Raji (cell line): ENCODE measurements around the gene HLCS.

Experiments
- POLR2A ChIP-seq: IDR thresholded peaks from 2 replicates; pipeline ENCODE4 v1.6.1; 2011; ENCODE audit warnings: low read depth, low read length, control low read depth; ENCODE audit not compliant: insufficient read depth

Gene HLCS

DNA sequence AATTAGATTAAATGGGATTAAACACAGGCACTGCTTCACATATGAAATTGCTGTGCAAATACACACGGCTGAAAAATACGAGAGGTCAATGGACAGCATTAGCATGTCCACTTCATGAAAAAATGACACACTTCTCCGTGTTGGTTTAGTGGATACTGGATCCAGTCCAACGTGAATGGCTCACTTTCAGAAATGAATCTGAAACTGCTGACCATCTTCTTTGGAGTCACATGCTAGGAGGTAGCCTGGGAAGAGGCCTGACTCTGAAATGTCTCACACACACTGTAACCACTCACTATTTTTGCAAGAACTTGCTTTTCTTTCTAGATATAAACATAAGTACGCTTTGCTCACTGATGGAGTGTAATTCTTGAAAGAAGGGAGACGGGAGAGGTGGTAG lies 127.3 kb downstream of the HLCS start:
- no peak for TF ChIP-seq POLR2A

DNA sequence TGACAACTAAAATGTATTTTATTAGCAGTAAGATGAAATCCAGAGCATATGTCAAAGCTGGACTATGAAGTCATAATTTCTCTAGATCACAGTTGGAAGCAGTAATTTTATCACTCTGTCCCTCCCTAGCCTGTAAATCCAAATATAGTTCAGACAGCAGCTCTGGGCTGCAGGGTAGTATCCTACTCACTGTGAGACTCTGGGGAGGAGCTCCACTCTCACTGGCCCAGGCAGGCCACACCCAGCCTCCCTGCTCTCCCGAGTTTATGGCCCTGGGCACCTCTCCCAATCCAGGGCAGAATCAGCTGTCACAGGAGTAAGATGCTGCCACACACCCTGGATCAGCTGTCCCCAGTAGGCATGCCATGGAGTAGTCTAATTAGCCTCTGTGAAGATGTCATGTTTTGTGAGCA lies 131.1 kb downstream of the HLCS start:
- no peak for TF ChIP-seq POLR2A

DNA sequence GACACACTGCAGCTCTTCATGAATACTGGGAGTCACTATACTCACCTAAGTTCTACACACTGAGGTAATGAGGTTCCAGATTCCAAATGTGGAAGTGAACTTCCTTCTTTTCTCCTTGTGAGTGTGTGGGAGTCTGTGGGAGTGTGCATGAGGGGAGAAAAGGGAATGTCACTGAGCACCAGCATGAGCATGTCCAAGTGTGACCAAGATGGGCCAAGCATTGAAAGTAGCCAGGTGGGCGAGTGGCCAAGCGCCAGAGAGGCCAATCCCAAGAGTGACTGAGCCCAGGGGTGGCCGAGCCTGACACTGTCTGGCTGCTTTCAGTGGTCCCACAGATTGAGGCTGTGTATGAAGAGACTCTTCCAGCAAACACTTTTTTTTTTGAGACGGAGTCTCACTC lies 132.3 kb downstream of the HLCS start:
- no peak for TF ChIP-seq POLR2A

DNA sequence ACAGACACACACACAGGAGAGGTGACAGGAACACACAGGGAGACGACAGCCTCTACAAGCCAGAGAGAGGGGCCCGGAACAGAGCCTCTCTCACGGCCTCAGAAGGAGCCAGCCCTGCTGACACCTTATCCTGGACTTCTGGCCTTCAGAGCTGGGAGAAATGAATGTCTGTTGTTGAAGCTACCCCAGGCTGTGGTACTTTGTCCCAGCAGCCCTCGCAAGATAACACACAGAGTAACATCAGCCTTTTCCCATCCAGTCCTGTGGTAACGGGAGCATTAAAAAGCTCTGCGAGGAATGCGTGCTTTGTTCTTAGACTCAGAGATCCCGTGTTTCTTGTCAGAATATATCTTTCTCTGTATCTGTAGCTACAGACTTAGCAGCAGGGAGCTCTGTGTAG lies 136.4 kb downstream of the HLCS start:
- no peak for TF ChIP-seq POLR2A

DNA sequence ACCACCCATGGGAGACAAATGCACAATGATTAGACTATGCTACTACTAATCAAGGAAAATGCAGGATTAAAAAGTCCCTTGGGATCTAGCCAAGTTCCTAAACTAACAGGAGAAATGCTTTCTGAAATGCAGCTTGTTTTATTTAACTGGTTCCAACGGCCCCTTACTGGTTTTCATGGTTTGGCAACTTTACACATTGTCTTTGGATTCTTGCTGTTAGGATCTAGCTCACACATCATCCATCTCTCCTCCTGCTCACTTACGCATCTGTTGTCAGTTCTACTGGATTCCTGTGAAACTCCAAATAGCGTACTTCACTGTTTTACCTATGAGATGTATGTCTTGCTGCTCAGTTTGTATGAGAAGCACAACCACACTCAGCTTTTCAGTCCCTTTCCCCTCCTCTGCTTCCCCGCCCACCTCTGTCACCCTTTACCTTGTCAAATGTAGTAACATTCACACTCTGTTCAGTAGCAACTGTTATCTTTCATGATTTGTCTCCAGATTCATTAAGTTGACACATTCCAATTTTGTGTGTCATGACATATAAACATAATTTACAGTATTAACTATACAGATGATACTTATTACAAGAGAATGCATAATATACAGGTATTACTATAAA lies 137.5 kb downstream of the HLCS start:
- TF ChIP-seq POLR2A = no peak

DNA sequence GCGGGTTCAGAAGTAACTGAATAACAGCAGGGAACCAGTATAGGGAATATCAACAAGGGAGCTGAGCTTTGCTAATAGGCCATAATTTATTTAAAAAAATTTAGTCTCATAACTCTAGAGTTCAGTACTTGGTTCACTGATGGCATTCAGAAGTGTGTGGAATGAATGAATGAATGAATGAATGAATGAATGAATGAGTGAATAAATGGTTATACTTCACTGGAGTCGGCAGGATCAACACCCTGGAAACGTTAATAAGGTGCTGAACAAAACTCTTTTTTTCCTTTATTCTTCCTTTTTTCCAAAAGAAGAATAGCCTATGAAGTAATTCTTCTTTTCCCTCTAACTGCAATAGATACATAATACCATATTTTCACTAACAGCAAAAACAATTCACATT lies 138.3 kb downstream of the HLCS start:
- no peak for TF ChIP-seq POLR2A

DNA sequence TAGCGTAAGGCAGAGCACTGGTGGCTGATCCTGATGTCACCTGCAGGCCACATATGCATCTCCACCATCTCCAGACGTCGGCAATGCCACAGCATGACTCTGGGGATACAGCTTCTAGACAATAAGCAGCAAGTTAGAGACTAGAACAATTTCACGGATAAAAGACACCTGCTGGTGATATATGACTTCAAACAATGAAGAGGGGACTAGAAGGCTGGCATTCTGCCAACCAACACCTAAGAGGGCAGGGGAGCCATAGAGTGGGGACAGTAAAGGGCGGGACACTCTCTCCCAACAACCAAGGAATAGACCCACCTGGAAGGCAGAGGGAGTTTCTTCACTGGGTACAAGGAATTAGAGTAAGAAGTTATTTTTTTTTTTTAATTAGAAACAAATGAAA lies 140.8 kb downstream of the HLCS start:
- TF ChIP-seq POLR2A = no peak

DNA sequence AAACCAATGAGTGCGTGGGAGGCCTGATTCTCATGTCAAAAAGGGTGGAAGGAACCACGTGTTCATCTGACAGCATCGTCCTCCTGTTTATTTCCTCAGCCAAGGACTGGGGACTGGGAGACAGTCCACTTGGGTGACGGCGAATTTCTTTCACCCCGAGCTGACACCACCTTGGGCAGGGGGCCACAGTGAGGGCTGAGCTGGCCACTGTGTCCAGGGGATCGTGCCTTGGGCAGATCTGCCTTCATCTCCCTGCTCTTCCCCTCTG lies 145.5 kb downstream of the HLCS start:
- TF ChIP-seq POLR2A = no peak

DNA sequence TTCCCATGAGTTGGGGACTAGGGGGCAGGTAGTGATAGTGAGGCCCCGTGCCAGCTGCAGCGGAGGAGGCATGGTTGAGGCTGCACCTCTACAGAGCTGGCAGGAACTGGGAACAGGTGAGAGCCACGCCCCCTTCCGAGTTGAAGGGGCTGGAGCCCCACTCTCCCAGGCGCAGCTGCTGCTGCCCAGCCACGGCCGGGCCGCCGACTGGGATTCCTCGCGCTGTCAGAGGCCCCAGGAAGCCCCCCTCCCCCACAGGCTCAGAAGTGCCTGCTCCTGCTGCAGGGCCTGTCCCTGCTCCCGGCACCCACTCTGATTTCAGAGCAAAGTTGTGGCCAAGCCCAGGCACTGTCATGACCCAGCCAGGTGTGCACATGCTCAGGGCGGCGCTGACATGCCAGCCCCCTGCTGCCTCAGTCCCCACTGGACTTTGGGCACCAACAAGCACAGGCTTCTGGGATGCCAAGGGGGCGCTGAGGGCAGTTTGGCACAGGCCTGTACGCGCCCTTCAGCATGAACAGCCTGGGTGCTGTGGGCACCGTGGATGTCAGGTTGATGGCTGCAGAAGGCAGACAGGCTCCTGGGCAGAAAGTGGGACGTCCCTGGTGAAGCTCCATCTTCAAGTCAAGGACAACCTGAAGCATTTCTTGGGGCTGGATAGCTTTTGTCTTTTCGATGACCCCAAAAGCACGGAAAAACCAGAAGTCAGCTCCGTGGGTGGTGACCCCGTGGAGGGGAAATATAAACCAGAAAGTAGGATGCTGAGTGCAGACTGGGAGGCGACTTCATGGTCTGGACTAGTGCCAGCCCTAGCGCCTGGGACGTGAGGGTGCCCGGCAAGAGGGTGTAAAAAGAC lies 146.1 kb downstream of the HLCS start:
- TF ChIP-seq POLR2A = no peak

DNA sequence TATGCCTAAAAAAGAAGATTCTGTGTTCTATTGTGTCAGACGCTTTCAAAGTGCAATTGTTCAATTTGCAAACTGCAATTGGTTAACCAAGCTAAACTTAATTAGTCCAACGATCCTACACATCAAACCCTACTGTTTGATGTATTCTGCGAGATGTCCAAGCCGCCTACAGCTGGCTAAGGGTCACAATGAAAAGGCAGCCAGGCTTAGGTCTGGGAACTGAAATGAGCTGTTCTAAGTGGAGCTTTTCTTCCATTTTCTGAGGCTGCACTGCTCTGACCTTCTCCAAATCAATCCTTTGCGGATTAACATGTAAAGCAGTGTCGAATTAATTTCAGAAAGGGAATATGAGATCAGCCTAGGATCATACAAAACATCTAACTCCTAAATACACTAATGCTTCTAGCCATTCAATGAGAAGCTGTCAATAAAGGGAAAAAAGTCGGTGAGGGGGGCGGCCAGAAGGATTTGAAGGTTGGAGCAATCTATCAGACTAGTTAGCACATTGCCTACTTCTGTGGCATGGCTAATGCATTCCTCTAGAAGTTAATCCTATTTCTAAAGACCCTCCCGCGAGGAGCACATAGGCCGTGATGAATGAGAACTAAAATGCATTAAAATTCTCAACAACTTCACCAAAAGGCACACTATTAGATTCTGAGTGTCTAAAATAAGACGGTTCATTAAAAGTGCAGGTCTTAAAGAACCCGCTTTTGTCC lies 148.6 kb downstream of the HLCS start:
- no peak for TF ChIP-seq POLR2A

DNA sequence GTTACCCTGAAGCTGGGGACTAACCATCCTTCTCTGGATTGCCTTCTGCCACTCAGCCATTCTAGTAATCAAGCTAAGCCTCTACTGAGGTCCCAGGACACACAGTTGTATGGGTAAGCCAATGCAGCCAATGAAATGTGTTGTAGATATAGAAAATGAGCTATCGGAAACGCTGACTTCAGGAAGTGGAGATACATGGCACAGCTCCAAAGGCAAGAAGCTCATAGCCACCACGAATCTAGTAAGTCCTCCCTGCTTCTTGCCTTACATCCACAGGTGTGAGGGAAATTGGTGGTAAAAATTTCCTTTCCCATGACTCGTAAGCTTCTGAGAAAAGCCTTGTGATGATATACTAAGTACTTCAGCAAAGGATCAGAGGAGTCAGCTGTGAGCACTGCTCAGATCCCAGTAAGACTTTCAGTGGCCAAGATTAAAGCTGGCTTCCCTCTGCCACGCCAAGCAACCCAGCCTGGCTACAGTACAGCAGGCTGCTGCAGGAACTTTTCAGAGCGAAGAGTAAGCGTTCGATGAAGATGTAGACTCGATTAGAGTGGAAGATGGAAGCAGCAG lies 149.8 kb downstream of the HLCS start:
- TF ChIP-seq POLR2A = no peak

DNA sequence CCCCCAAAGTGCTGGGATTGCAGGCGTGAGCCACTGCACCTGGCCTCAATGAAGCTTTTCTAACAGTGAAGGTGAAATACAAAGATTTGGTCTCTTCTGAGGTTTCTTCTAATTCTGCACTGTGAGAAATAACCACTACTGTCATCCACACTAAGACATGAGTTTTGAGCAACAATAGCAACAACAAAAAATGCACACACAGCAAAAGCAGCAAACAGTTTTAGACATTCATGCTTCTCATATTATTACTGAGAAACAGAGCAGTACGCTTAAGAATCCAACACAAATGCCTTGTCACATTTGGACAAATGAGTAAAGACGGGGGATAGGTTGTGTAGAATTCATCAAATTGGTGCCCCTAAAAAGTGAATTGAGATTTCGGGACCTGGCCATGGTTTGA lies 151.2 kb downstream of the HLCS start:
- TF ChIP-seq POLR2A = no peak

DNA sequence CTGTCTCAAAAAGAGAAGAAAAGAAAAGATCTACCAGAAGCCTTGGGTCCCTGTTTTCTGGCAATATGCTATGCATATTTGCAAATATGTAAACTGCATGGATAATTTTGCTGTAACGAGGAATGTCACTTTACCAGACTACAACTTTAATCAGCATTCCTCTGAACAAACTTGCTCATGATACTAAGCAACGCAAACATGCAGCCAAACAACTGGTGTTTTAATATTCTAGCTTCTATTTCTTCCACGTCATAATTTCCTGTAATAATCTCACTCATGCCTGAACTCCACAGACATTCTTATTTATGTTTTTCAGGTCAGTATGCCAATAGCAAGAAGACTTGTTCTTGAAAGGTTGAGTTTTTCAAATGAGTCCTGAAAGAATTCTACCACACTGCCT lies 153.4 kb downstream of the HLCS start:
- TF ChIP-seq POLR2A = no peak

DNA sequence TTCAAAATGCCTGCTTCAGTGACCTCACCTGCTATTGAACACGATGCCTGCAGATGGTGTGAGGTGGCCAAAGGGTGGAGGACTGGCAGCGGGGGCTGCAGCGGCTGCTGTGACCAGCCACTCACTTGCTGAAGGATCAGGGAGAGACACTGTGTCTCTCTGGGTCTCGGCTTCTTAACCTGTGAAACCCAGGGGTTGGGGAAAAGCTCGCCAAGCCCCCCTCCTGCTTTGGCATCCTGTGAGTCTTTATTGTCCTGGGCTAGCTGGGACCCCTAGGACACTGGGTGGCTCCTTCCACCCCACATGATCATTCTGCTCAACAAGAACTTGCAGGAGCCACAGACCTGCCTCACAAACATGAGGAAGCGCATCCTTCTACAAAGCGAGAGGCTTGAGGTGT lies 154.7 kb downstream of the HLCS start:
- no peak for TF ChIP-seq POLR2A

DNA sequence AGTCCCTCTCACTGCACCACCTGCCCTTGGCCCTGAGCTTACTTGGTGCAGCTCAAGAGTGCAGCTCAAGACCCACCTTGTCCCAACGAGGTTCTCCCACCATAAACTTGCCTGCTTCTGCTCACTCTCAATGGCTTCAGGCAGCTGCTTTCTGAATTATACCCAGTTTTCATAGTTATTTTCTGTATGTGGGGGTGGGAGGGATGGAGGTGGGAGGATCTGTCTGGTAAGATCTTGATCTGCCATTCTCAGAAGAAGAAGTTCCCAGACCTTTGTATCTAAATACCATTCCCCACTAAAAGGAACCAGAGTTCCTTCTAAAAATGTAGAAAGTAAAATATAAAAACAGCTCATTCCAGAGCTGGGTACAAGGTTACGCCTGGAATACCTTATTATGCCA lies 156.0 kb downstream of the HLCS start:
- no peak for TF ChIP-seq POLR2A

DNA sequence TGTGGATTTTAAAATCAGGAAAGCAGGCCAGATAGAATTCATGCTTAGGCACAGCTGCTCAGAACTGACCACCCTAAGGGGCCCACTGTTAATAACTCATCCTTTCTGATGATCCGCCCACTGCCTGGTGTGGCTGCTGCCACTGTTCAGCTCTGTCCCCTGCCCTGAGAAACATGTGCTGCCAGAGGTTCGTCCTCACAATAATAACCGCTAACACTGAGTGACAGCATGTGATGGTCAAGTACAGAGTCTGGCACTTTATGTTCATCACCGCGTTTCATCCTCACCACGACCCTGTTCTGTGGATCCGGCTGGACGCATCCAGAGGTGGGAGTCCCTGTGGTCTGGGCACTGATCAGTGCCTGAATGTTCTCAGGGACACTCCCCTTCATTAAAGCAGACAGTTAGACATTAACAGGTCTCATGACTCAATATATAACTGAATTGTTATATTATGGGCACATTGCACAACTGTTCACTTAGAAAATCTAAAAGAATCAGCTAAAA lies 159.0 kb downstream of the HLCS start:
- TF ChIP-seq POLR2A = no peak

DNA sequence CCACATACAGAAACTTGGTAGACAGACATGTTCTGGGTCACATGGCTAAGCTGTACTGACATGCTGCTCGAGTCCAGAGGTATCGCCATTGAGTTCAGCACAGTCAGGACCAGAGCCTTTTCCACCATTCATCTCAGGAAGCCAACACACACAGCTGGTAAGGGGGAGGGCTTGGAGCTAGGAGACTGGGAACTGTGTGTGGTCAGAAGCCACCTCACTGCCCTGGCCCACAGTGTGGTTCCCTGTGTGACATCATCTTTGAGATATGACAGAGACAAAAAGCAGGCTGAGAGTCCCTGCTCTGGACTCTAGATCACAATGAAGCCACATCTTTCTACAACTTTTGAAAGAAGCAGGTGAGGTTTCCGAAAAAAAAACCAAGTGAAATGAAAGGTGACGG lies 160.4 kb downstream of the HLCS start:
- no peak for TF ChIP-seq POLR2A
